GM21515 (cell line): Measurements from ENCODE around the gene MVD.

Experiments
- ATAC-seq: cut with Tn5 transposase; IDR thresholded peaks from one replicate; pipeline ENCODE4 v1.9.1; 2021; ENCODE audit not compliant: unreplicated experiment

Gene MVD, protein sequence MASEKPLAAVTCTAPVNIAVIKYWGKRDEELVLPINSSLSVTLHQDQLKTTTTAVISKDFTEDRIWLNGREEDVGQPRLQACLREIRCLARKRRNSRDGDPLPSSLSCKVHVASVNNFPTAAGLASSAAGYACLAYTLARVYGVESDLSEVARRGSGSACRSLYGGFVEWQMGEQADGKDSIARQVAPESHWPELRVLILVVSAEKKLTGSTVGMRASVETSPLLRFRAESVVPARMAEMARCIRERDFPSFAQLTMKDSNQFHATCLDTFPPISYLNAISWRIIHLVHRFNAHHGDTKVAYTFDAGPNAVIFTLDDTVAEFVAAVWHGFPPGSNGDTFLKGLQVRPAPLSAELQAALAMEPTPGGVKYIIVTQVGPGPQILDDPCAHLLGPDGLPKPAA

DNA sequence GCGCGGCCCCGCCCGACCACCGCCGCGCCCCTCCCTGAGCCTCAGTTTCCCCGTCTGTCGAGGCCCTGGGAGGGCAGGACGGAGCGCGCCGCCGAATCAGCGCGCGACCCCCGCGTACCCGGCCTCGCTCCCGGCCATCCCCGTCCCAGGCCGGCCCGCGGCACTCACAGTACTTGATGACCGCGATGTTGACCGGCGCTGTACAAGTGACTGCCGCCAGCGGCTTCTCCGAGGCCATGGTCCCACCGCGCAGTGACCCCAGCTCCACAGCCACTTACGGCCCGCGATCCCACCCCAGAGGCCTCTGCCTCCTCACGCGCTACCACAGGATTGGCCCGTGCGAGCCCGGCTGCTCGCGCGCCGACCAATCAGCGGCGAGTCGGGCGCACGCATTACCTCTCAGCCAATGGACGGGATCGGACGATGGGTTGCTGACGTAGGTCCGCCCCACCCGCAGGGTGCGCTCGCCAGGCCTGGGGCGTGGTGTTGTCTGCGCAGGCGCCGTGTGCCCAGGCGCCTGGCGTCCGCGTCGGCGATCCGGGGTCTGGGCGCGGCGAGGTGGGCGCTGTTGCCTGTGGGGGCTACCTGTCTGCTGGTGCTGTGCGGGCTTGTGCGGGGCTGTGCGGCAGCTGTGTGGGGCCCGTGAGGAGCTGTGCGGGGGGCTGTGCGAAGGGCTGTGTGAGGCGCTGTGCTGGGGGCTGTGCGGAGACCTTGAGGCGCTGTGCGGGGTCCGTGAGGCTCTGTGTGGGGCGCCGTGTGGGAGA lies at the start of gene MVD:
MVD (minus strand) TSS at position 249 of the 764 bp plus-strand sequence; CDS start at position 238, 11 bp downstream.
- peak; percentile 93 for ATAC-seq

DNA sequence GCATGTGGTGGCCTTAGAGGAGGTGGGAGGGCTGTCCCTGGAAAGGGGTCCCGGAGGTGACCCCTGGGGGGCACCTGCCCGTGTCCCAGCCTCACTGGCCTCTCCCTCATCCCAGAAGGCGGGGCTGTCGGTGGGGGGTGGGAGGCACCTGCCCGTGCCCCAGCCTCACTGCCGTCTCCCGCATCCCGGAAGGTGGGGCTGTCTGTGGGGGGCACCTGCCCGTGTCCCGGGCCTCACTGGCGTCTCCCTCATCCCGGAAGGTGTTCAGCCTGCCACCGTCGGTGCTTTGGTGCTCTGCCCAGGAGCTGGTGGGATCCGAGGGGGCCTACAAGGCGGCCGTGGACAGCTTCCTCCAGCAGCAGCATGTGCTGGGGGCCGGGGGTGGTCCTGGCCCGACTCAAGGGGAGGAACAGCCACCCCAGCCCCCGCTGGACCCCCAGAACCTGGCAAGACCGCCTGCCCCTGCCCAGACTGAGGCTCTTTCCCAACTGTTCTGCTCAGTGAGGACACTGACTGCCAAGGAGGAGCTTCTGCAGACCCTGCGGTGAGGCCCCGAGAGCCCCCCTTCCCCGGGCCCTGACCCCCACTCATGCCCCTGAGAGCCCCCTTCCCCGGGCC lies 49.6 kb upstream of the MVD start:
- ATAC-seq: no peak

DNA sequence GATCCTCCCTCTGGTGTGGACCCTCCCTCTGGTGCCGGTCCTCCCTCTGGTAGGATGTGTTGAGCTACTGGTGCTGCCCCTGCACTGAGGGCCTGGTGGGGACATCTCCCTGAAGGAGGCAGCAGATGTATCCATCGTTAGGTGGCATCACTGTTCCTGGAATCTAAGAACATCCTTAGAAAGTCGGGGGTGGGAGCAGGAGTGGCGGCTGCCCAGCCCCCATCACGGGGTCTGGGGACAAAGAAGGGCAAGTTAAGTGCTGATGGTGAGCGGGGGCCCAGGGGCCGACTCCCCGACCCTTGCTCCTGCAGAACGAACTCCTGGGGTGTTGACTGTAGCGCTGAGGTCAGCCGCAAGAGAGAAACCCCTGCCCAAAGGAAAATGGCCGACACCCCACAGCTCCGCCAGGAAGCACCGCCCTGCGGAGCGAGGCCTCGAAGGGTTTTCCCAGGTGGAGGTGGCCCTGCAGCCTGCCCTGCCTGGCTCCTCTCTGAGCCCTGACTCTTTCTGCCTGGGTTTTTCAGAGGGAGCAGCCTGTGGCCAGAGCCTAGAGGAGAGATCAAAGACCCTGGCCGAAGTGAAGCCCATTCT lies 49.0 kb upstream of the MVD start:
- no peak for ATAC-seq

DNA sequence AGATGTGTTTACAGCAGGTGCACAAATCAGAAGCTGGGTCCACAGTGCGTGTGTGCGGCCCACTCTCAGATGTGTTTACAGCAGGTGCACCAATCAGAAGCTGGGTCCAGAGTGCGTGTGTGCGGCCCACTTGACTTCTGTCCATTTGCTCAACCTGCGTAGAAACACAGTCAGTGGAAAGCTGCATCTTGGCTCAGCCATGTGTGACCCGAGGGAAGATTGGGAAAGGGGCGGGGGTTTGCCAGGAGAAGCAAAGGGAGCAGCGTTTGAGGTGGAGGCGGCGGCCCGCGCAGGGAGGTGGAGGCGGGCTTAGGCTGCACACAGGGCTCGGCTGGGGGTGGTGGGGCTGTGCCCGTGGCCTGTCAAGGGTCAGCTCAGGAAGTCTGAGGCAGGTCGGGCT lies 47.7 kb upstream of the MVD start:
- no peak for ATAC-seq

DNA sequence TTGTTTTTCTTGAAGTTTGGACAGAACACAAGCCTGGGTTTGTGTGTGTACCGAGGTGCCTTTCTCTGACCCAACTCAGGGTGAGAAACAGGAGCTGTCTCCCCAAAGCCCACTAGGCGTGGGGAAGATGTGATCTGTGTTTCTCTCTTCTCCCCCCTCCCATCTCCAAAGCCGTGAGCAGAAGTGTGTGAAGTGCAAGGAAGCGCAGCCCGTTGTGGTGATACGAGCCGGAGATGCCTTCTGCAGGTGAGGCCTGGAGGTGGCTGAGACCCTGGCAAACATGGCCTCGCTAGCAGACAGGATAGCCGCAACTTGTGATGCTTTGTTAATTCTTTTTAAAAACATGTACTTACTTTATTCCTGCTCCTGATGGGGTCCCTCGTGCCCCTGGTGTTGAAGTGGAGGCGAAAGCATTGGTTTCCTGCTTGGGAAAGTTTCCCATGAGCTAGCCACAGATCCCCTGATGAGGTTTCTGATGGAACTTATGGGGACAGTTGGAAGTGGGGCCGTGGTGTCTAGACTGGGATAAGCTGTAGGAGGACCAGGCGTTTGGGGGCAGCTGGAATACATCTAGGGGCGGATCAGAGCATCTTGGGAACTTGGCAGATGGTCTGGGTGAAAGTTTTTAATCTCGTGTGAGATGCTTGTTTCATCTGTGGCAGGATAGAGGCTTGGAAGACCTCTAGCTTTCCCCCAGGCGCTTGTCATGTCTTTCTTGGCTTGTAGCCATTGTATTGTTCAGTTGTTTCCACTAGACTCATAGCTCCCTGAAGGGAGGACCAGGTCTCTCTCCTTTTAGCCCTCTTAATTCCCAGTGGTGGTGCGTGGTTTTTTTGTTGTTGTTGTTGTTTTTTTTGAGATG lies 44.3 kb upstream of the MVD start:
- no peak for ATAC-seq

DNA sequence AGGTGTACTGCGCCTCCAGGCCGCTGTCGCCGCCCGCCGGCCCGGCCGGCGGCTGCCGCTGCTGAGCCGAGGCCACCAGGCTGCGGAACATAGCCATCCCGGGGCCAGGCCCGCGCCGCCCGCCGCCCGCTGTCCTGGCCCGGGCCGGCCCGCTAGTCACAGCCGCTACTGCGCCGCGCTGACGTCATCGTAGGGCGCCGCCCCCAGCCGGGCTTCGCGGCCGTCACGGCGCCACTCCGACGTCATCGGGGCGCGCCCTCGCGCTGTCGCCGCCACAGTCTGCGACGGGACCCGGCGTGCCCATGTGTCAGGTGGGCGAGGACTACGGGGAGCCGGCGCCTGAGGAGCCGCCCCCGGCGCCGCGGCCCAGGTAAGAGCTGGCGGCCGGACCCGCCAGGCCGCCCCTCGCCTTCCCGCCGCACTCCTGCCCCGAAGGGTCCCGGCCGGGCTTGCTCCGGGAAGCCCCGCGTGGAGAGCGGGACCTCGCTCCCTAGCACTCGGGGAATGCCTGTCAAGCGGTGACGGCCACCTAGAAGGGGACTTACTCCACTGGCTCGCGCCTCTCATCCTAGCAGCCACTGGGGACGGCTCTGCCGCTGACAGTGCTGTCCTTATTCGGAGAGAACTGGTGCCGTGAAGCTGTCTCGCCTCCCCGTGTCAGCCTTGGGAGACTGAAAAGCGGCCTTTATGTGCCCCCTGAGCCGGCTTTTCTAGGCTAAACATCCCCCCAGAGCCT lies 43.5 kb upstream of the MVD start, which contains the start of the genes CTU2 and RNF166:
CTU2 (plus strand) TSS at position 275 of the 736 bp plus-strand sequence; CDS start at position 303, 28 bp downstream.
RNF166 (minus strand) TSS at position 180 of the 736 bp plus-strand sequence; CDS start at position 97, 83 bp downstream.
- ATAC-seq: peak; percentile 61

DNA sequence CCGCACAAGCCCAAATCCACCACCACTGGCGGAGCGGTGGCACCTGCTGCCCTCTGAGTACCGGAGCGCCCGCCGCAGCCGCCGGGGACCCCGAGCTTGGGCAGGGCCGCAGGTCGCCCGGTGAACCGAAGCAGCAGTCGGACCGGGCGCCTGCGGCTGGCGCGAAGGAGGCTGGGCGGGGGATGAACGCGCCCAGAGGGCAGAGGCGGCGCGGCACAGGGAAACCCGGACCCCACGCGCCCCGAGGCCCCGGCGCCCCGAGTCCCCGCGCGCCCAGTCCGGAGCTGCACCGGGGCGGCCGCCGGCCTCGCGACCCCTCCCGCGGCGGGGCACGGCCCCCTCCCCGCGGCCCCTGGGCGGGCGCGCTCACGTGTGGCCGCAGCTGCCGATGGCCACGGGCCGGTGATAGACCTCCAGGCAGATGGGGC lies 42.9 kb upstream of the MVD start:
- peak; percentile 15 for ATAC-seq

DNA sequence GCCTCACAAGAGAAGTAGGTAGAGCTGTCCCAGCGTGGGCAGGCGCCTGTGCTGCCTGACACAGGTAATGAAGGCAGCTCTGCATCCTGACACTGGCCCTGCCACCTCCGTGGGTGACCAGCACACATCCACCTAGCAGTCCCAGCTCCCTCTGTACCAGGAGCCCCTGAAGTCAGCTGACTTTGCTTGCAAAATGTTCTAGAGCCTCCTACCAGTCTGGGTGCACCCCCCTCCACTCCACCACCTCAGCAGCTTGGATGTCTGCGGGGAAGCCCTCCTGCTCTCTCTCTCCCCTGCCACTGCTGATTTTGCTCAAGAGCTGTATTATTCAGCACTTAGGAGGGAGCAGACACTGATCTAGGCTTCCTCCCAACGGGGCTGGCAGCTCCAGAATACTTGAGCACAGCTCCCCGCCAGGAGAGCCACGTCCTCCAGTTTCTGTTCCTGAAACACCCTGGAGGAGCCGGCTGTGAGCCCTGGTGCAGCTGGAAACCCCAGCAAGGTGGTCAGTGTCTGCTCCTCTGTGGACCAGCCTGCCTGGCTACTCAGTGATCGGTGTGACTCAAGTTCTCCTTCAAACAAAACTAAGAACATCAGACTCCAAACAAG lies 42.3 kb upstream of the MVD start:
- no peak for ATAC-seq

DNA sequence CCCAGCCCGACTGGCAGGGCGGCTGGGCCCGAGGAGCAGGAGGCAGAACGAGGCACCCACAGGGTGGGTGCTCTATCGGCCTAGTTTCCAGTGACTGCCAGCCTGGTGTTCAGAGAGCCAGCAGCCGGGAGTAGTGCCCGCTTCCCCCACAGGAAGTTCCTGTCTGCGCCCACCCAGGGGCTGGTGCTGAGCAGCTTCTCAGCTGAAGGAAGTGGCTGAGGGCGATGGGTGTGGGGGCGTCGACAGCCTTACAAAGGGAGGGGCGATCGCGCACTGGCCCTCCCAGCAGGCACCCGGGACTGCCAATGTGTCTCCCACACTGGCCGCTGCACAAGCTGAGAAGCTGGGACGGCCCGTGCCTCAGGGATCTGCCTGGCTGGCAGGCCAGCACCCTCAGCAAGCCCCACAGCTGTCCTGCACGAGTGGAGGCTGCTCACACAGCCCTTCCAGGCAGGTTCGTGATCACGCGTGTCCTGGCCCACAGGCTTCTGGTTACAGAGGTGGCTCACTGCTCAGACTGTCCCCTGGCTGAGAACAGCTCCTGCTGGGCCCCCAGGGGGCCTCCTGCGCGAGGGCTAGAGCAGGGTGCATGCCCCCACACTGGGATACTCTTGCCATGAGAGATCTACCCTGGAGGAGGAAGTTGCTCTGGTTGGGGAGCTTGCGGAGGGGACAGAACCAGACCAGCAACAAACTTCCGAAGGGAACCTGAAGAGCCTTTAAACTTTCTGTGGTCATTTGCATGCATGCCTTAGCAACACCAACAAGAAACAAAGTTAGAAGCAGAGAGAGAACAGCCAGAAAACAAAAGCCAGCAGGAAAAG lies 40.8 kb upstream of the MVD start:
- ATAC-seq: no peak

DNA sequence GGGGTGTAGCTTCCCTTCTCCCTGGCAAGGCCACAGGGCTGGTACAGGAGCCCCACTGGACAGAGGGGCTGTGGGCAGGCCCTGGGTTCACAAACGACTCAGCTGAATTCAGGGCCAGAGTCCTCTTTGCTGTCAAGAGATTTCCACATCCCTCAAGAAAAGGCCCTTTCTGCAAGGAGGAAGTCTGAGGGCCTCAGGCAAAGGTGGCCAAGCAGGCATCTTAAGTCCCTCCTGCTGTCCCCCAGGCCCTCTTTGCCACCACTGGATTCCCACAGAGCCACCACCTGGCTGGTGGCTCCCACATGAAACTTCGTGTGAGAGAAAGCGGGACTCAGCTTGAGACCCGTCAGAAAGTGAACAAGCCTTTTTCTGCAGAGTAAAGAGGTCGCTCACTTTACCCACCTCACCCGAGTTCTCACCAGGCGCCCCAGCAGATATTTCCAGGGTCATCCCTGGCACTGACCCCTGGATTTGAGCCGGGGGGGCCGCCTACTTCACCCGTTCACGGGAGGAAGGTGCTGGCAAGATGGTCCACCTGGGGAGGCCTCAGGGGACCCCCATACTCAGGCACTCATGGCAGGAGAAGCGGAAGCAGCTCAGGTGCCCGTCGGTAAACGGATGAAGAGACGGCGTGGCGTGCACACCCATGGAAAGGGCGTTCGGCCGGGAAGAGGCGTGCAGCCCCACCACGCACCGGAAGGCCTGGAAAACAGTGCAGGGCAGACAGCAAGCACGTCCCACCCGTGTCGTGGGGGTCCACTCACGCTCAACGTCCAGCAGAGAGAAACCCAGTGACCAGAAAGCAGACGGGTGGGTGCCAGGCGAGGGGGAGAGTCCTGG lies 39.7 kb upstream of the MVD start:
- no peak for ATAC-seq

DNA sequence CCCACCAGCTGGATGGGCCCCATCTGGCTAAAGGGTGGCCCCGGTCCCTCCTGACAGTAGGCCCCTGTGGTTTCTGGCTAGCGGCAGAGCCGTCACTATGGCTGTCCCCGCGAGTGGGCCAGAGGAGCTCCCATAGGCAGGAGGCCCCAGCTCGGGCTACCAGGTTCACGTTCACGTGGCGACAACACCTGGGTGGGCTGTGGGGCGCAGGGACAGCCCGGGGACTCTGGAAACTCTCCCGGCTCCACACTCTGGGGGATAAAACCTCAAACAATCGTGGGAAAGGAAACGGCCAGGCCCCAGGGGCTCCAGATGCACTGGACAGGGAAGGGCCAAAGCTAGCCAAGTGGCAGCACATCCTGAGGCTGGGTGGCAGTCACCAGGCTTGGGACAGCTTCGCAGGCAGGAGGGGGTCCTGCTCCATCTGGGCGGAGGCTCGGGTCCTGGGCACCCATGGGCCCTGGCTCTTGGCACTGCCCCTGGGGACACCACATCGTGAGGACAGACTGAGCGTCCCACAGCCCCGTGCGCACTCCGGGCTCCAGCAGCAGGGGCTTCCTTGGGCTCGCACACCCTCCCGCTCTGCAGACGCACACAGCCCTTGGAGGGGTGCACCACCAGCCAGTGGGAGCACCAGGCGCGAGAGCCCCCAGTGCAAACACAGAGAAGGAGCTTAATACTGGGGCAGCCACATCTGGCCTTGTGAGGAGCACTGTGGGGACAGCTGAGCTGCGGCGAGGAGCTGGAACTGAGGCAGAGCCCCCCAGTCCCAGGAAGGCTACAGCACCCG lies 38.9 kb upstream of the MVD start:
- ATAC-seq: no peak

DNA sequence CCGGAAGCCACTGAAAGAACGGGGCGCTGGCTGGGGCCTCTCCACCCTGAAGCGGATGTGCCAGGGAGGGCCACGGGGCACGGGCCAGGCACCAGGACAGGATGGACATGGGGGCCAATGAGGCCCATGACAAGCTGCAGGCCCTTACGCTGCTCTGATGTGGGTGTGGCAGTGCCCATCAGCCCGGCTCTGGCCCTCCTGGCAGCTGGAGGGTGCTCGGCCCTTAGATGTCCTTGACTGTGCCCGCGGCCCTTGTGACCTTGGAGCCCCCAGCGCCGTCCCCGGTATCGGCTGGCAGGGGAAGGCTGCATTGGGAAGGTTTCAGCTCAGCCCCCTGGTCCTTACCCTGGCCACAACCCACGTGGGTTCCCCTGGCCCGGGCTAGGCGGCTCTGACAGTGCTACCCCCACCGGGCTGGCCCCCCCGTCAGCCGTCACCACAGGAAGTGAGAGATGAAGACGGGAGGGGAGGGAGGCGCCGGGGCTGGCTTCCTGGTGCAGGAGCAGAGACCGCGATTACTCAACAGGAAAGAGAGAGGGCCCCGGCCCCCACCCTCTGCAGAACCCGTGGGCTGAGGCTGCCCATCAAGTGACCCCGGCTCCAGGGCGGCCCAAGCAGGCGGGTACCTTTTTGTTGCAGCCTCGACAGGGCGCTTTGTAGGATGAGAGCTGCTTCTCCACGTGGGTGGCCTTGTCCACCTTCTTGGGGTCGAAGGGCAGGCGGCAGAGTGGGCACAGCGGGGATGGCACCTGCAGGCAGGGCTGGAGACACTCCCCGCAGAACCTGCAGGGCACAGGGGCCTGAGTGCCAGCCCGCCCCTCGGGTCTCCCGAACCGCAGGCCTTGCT lies 38.0 kb upstream of the MVD start:
- ATAC-seq: peak; percentile 52

DNA sequence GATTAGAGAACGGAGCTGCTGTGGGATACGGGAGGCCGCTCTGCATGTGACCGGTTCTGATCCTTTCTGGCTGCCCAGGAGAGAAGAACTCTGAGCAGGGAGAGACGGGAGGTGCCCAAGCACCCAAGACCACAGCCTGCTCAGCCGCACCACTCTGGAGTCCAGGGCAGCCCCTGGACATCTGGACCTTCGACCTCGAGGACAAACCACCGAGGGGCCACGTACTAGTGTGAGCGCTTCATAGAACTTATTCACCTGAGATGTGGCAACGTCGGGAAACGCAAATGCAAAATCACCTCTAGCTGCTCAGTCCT lies 37.4 kb upstream of the MVD start:
- ATAC-seq: no peak

DNA sequence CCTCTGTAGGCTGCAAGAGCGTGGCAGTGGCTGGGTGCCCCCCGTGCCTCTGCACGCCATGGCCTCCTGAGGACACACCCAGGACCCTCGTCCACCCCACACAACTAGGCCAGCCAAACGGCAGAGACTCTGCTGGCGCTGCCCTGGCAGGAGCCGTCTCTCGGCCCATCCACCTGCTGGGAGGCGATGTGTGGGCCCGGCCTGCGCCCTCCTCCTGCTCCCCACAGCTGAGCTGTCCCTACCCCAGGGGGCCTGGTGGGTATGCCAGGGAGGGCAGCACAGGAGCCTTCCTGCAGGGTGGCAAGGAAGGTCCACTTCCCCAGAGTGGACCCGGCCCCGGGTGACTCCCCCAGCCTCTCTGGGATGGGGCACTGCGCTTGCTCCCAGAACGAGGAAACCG lies 36.3 kb upstream of the MVD start:
- ATAC-seq: no peak

DNA sequence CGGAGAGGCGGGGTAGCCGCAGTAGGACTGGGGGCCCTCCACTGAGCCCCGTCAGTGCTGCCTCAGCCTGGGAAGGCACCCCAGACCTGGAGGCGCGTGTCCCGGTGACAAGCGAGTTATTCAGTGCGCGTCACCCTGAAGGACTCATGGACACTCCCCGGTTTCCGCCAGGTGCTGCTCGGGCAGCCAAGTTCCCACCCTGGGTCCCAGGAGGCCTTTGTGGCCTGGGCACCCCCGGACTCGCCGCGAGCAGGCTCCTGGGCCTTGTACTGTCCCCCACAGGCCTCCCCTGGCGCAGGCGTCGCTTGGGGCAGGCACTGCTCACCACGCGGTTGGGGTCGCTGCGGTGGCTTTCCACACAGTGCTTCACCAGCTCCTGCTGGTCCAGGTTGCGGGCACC lies 35.8 kb upstream of the MVD start:
- ATAC-seq: no peak
